ENCODE measurements around the gene EBF3. TPM values are rescaled to one million over a fixed set of nuclear protein-coding genes. Genes with fewer than 3 reads are reported as not detected.

EBF3 gene
- total RNA-seq, 4 donors from 2014 or later: 2.5 to 4.9 (median 4.6) TPM

GRCh38 chr10:129915526-129916378 is 48.3 kb downstream of the EBF3 start:
- H3K4me3 ChIP-seq: no peak overlapping the region
- no peaks in the 10 kb centered on the region for H3K4me1 ChIP-seq
- ATAC-seq: no peak
- H3K27me3 ChIP-seq: no peaks in the 10 kb centered on the region
- 83 to 87% methylated on average over 2 to 19 of the region's 27 CpGs for WGBS, 2 donors (ENCODE audit: low coverage in 1 of 2)
- H3K36me3 ChIP-seq: no peaks in the 10 kb centered on the region
- TF ChIP-seq POLR2AphosphoS5 (IDR thresholded peaks at IDR 0.05) (no peak), EP300 (IDR thresholded peaks at IDR 0.05) (no peak), POLR2A (IDR thresholded peaks at IDR 0.05) (no peak), CTCF (IDR thresholded peaks at IDR 0.05) (no peak)
- no peaks in the 10 kb centered on the region for H3K9me3 ChIP-seq
- H3K27ac ChIP-seq: no peak overlapping the region

GRCh38 chr10:129914960-129915359 is 49.1 kb downstream of the EBF3 start:
- WGBS, 2 donors (ENCODE audit: low coverage in 1 of 2): 47% methylated on average over 2 of the region's 2 CpGs; no CpG with 5 or more reads in 1 of the 2 donors
- H3K9me3 ChIP-seq: no peaks in the 10 kb centered on the region
- no peaks in the 10 kb centered on the region for H3K4me1 ChIP-seq
- no peaks in the 10 kb centered on the region for H3K27me3 ChIP-seq
- no peak overlapping the region for H3K4me3 ChIP-seq
- H3K36me3 ChIP-seq: no peaks in the 10 kb centered on the region
- TF ChIP-seq CTCF (IDR thresholded peaks at IDR 0.05) (no peak), POLR2A (IDR thresholded peaks at IDR 0.05) (no peak), EP300 (IDR thresholded peaks at IDR 0.05) (no peak), POLR2AphosphoS5 (IDR thresholded peaks at IDR 0.05) (no peak)
- no peak overlapping the region for H3K27ac ChIP-seq
- no peak for ATAC-seq

- no peak for ATAC-seq
- H3K27ac ChIP-seq: no peak overlapping the region
- no peaks in the 10 kb centered on the region for H3K36me3 ChIP-seq
- no peak for TF ChIP-seq POLR2A (IDR thresholded peaks at IDR 0.05)
- H3K27me3 ChIP-seq: no peaks in the 10 kb centered on the region
- 86 to 100% methylated on average over 1 of the region's 19 CpGs for WGBS, 2 donors (ENCODE audit: low coverage in 1 of 2)
- no peaks in the 10 kb centered on the region for H3K9me3 ChIP-seq
- H3K4me3 ChIP-seq: no peak overlapping the region
- no peaks in the 10 kb centered on the region for H3K4me1 ChIP-seq
These were observed 49.8 kb downstream of the EBF3 start for GRCh38 chr10:129914153-129914855.

GRCh38 chr10:129912986-129913695 is 50.9 kb downstream of the EBF3 start:
- no peak for TF ChIP-seq POLR2A (IDR thresholded peaks at IDR 0.05)
- TF ChIP-seq CTCF (IDR thresholded peaks at IDR 0.05): no peak
- TF ChIP-seq EP300 (IDR thresholded peaks at IDR 0.05): no peak
- no peak for TF ChIP-seq POLR2AphosphoS5 (IDR thresholded peaks at IDR 0.05)
- Histone ChIP-seq H3K27ac (no peak overlapping the region), H3K4me3 (no peak overlapping the region), H3K36me3 (no peaks in the 10 kb centered on the region), H3K9me3 (no peaks in the 10 kb centered on the region), H3K4me1 (no peaks in the 10 kb centered on the region), H3K27me3 (no peaks in the 10 kb centered on the region)
- ATAC-seq: no peak
- WGBS, 2 donors (ENCODE audit: low coverage in 1 of 2): 46 to 48% methylated on average over 11 to 12 of the region's 15 CpGs

- Histone ChIP-seq H3K27ac (no peak overlapping the region), H3K27me3 (peaks cover 3% of the 10 kb centered on the region), H3K4me3 (no peak overlapping the region), H3K36me3 (no peaks in the 10 kb centered on the region), H3K4me1 (no peaks in the 10 kb centered on the region), H3K9me3 (no peaks in the 10 kb centered on the region)
- no peak for ATAC-seq
- WGBS, 2 donors (ENCODE audit: low coverage in 1 of 2): 71 to 78% methylated on average over 5 to 11 of the region's 11 CpGs
- TF ChIP-seq POLR2A (IDR thresholded peaks at IDR 0.05) (no peak), CTCF (IDR thresholded peaks at IDR 0.05) (no peak), POLR2AphosphoS5 (IDR thresholded peaks at IDR 0.05) (no peak), EP300 (IDR thresholded peaks at IDR 0.05) (no peak)
These were observed 51.7 kb downstream of the EBF3 start for GRCh38 chr10:129912166-129912917.
